HepG2 (cell line): ENCODE measurements around the gene RAB3D. TPM values are rescaled to one million over a fixed set of nuclear protein-coding genes. Genes with fewer than 3 reads are reported as not detected.
A peak's percentile ranks its signal among the peaks of the same experiment; 100 is the strongest.

ENCODE experiments used
- AGO2 ChIP-seq: fragments of 200-400 bp; formaldehyde crosslinking; optimal IDR thresholded peaks from 2 replicates; pipeline ENCODE3; 2017; ENCODE audit warnings: mild to moderate bottlenecking, low read depth, low read length, moderate library complexity
- ATF7-NPFF ChIP-seq: sonication (generic); formaldehyde crosslinking; IDR thresholded peaks from 2 replicates; pipeline ENCODE4 v1.8.1; 2023; ENCODE audit warnings: mild to moderate bottlenecking, low read depth, missing genetic modification reagents, moderate library complexity
- CAMTA2 ChIP-seq: sonication (generic); formaldehyde crosslinking; IDR thresholded peaks from 2 replicates; pipeline ENCODE4 v1.4.0; 2020; ENCODE audit warnings: mild to moderate bottlenecking, missing genetic modification reagents, borderline replicate concordance
- HINFP ChIP-seq: sonication (generic); formaldehyde crosslinking; IDR thresholded peaks from 2 replicates; pipeline ENCODE4 v1.4.0; 2020; ENCODE audit warnings: low read depth, mild to moderate bottlenecking, missing genetic modification reagents
- HMGXB4 ChIP-seq, 2 experiments: sonication (generic) in 1 of 2; formaldehyde crosslinking in 1 of 2; IDR thresholded peaks; 2 replicates each; pipeline versions ENCODE4 v1.4.0 to v1.6.1; 2018 to 2020; ENCODE audit warnings: missing genetic modification reagents in 2 of 2, borderline replicate concordance in 1 of 2, low read depth in 1 of 2, mild to moderate bottlenecking in 1 of 2, missing biosample characterization in 1 of 2
- MYPOP ChIP-seq: sonication (generic); formaldehyde crosslinking; IDR thresholded peaks from 2 replicates; pipeline ENCODE4 v1.8.1; 2023; ENCODE audit warnings: mild to moderate bottlenecking, moderate library complexity, missing genetic modification reagents
- NR2F6 ChIP-seq, 2 experiments: IDR thresholded peaks; 2 replicates each; pipeline ENCODE4 v1.6.1; 2016; ENCODE audit warnings: antibody characterized with exemption in 1 of 2, mild to moderate bottlenecking in 1 of 2
- PBX3 ChIP-seq: sonication (generic); formaldehyde crosslinking; IDR thresholded peaks from 2 replicates; pipeline ENCODE4 v1.8.1; 2023; ENCODE audit warnings: missing genetic modification reagents, inconsistent platforms, borderline replicate concordance
- POLR2AphosphoS5 ChIP-seq: IDR thresholded peaks from 2 replicates; pipeline ENCODE4 v1.6.1; 2012; ENCODE audit warnings: low read depth, low read length
- PPARG ChIP-seq: conservative IDR thresholded peaks from 2 replicates; pipeline ENCODE4 v1.6.1; 2016; ENCODE audit warnings: missing biosample characterization, missing genetic modification reagents
- RXRB ChIP-seq: IDR thresholded peaks from 2 replicates; pipeline ENCODE4 v1.6.1; 2016; ENCODE audit warnings: borderline replicate concordance, missing genetic modification reagents, missing compliant biosample characterization
- XRCC5 ChIP-seq: fragments of 200-400 bp; formaldehyde crosslinking; optimal IDR thresholded peaks from 2 replicates; pipeline ENCODE3; 2017; ENCODE audit warnings: mild to moderate bottlenecking, low read length
- ZMYM3 ChIP-seq: sonication (generic); formaldehyde crosslinking; IDR thresholded peaks from 2 replicates; pipeline ENCODE4 v1.5.1; 2020; ENCODE audit warnings: mild to moderate bottlenecking, missing genetic modification reagents
- ZNF350 ChIP-seq: sonication (generic); formaldehyde crosslinking; IDR thresholded peaks from 2 replicates; pipeline ENCODE4 v1.4.0; 2020; ENCODE audit warnings: mild to moderate bottlenecking, low read depth, missing genetic modification reagents, borderline replicate concordance
- ZNF687 ChIP-seq: sonication (generic); formaldehyde crosslinking; IDR thresholded peaks from 2 replicates; pipeline ENCODE4 v1.5.1; 2020; ENCODE audit warnings: mild to moderate bottlenecking, missing genetic modification reagents, moderate library complexity
- ZNF768 ChIP-seq: sonication (generic); formaldehyde crosslinking; IDR thresholded peaks from 2 replicates; pipeline ENCODE4 v1.4.0; 2020; ENCODE audit warnings: missing genetic modification reagents
- ZNF782 ChIP-seq: sonication (generic); formaldehyde crosslinking; IDR thresholded peaks from 2 replicates; pipeline ENCODE4 v1.4.0; 2020; ENCODE audit warnings: missing genetic modification reagents, mild to moderate bottlenecking, borderline replicate concordance
- polyA plus RNA-seq, 8 experiments: library from polyadenylated mRNA; depleted of rRNA in 3 of 8; stranded (reverse) in 7 of 8; unstranded in 1 of 8; fragments of >200 nt; fragmentation: Illumina TruSeq in 4 of 8; extraction: Trizol in 4 of 8; gene quantifications; 2 replicates each; pipeline versions ENCODE4 v1.2.1 to v1.2.3, GENCODE V29; 2011 to 2016; ENCODE audit warnings: low read depth in 4 of 8, missing spikeins in 1 of 8, mixed read lengths in 1 of 8; ENCODE audit not compliant: insufficient read depth in 1 of 8
- total RNA-seq, 5 experiments: library from RNA; depleted of rRNA; stranded (reverse); fragments of >200 nt; fragmentation: Illumina TruSeq; extraction: Trizol; gene quantifications; 2 replicates each; pipeline ENCODE4 v1.2.3, GENCODE V29; 2016; ENCODE audit warnings: low read depth in 1 of 5

Gene RAB3D
- total and polyA plus RNA-seq, 2 of the 13 experiments (the other 11 are each of a cell fraction or from before 2014, with no cell fraction given): 2.0 to 16.1 TPM

- no peak for TF ChIP-seq PPARG
- peak; percentile 90 for TF ChIP-seq NR2F6 (IDR thresholded peaks at IDR 0.05)
- TF ChIP-seq NR2F6 (CRISPR knock-in tag; IDR thresholded peaks at IDR 0.05): peak; percentile 68
- no peak for TF ChIP-seq ZMYM3
- peak; percentile 70; the same call in 1 of the 2 replicates for TF ChIP-seq ZNF768 (CRISPR knock-in tag)
- TF ChIP-seq POLR2AphosphoS5: peak; percentile 87
- 0 out of 2 replicates have a peak, but pooled peaks have one; percentile 22 for TF ChIP-seq ATF7-NPFF (CRISPR knock-in tag)
- peak; percentile 42 to 48; a peak in 2 of 4 replicates for TF ChIP-seq HMGXB4 (CRISPR knock-in tag; IDR thresholded peaks at IDR 0.05; ENCODE audit: borderline replicate concordance in 1 of 2, low read depth in 1 of 2)
- 0 out of 2 replicates have a peak, but pooled peaks have one; percentile 23 for TF ChIP-seq MYPOP (CRISPR knock-in tag)
- TF ChIP-seq PBX3 (CRISPR knock-in tag): 0 out of 2 replicates have a peak, but pooled peaks have one; percentile 16
- TF ChIP-seq XRCC5: peak; percentile 6
- TF ChIP-seq RXRB: 0 out of 2 replicates have a peak, but pooled peaks have one; percentile 8
- peak; percentile 58 for TF ChIP-seq AGO2
- no peak for TF ChIP-seq CAMTA2
- TF ChIP-seq ZNF350: peak; percentile 31; the same call in 1 of the 2 replicates
- peak; percentile 73 for TF ChIP-seq ZNF687 (CRISPR knock-in tag)
- peak; percentile 25; the same call in 1 of the 2 replicates for TF ChIP-seq ZNF782 (CRISPR knock-in tag)
- peak; percentile 80 for TF ChIP-seq HINFP (CRISPR knock-in tag)
Observed at GRCh38 chr19:11375143-11375948, 35.9 kb upstream of the RAB3D start (continued).
